Left cardiac atrium (tissue), 4 donors: Measurements from ENCODE around the gene IRX2. TPM values are rescaled to one million over a fixed set of nuclear protein-coding genes. Genes with fewer than 3 reads are reported as not detected.

Experiments used
- ATAC-seq, 2 donors: fragments of 200-7000 bp; cut with Tn5 transposase; one replicate each; pipeline ENCODE4 v1.9.1; 2020; ENCODE audit warnings: mild to moderate bottlenecking in 2 of 2, moderate library complexity in 2 of 2
- DNase-seq: peaks from one replicate; pipeline ENCODE4 v3.0.0-alpha.2; 2020
- intact Hi-C, 2 donors: fragments of 100-400 bp; cut with DNase I; formaldehyde crosslinking; loops; one replicate each; pipeline versions ENCODE4 v1.14.1 to v1.15.1; 2022 to 2023
- long read RNA-seq: library from polyadenylated mRNA; unstranded; transcript quantifications from one replicate; pipeline ENCODE4 v2.0.0, GENCODE V29; 2021
- total RNA-seq, 2 donors: library from RNA; stranded (reverse); fragmentation: NEBNext Ultra II Directional; extraction: Animal tissue kit (Norgen Biotek cat#: 25700); gene quantifications; one replicate each; pipeline ENCODE4 v1.2.1, GENCODE V29; 2021
- donor health status: DM: no; HTN: yes; CAD: no.
- donor health status: DM: no; HTN: yes; CAD: no; lungs with severe emphysema.
- donor health status: DM: yes; HTN: yes; CAD: no.
- donor health status: Dilated cardiomyopathy.

IRX2 gene
- 1 to 10 TPM in 1 of 2 donors, under 1 TPM in 1; 0.27 to 1.0 TPM for total RNA-seq
- long read RNA-seq, result 0 reads

GRCh38 chr5:2751592-2752021 lies at the start of gene IRX2:
TSS of gene IRX2 (minus strand) at chr5:2751677. CDS start at chr5:2751413, 264 bp downstream.
- DNase-seq (peak; percentile 78), ATAC-seq (peak; percentile 79 to 93)
- intact Hi-C loops, result no loop called here

- DNase-seq (no peak), ATAC-seq (no peak)
- intact Hi-C loops, result no loop called here
These were observed 48.6 kb upstream of the IRX2 start for GRCh38 chr5:2800035-2800434.

- no peak for DNase-seq
- no peak for ATAC-seq
- intact Hi-C loops, result no loop called here
These were observed 46.5 kb upstream of the IRX2 start for GRCh38 chr5:2797981-2798380.

GRCh38 chr5:2797160-2797559 lies 45.7 kb upstream of the IRX2 start:
- DNase-seq (no peak), ATAC-seq (no peak)
- intact Hi-C loops, result no loop called here

- DNase-seq, result no peak
- intact Hi-C loops, result no loop called here
- ATAC-seq, result no peak
These were observed 31.7 kb upstream of the IRX2 start for GRCh38 chr5:2783223-2783622.

- intact Hi-C loops, result no loop called here
- DNase-seq (no peak), ATAC-seq (no peak)
These were observed 31.2 kb upstream of the IRX2 start for GRCh38 chr5:2782658-2783057.

GRCh38 chr5:2780421-2781171 lies 29.1 kb upstream of the IRX2 start:
- ATAC-seq (no peak), DNase-seq (no peak)
- intact Hi-C loops, result no loop called here

GRCh38 chr5:2779459-2779858 lies 28.0 kb upstream of the IRX2 start:
- no peak for ATAC-seq
- intact Hi-C loops, result no loop called here
- DNase-seq, result no peak

- ATAC-seq, result no peak
- intact Hi-C loops, result no loop called here
- DNase-seq, result no peak
These were observed 25.1 kb upstream of the IRX2 start for GRCh38 chr5:2776337-2777302.

- DNase-seq (no peak), ATAC-seq (no peak)
- intact Hi-C loops, result no loop called here
These were observed 21.9 kb upstream of the IRX2 start for GRCh38 chr5:2773327-2773726.

GRCh38 chr5:2767089-2767488 lies 15.6 kb upstream of the IRX2 start:
- no peak for DNase-seq
- intact Hi-C loops, result no loop called here
- no peak for ATAC-seq

- intact Hi-C loops, result no loop called here
- DNase-seq (no peak), ATAC-seq (no peak)
These were observed 13.1 kb upstream of the IRX2 start for GRCh38 chr5:2764581-2764980.

GRCh38 chr5:2763533-2763794 lies 12.0 kb upstream of the IRX2 start:
- DNase-seq (no peak), ATAC-seq (no peak)
- intact Hi-C loops, result no loop called here

GRCh38 chr5:2762744-2763532 lies 11.5 kb upstream of the IRX2 start:
- DNase-seq, result no peak
- no peak for ATAC-seq
- intact Hi-C loops, result no loop called here

GRCh38 chr5:2761921-2762488 lies 10.5 kb upstream of the IRX2 start:
- intact Hi-C loops, result no loop called here
- no peak for ATAC-seq
- DNase-seq, result no peak

- no peak for DNase-seq
- no peak for ATAC-seq
- intact Hi-C loops, result no loop called here
These were observed 8.4 kb upstream of the IRX2 start for GRCh38 chr5:2759696-2760461.

- no peak for ATAC-seq
- intact Hi-C loops, result no loop called here
- DNase-seq, result no peak
These were observed 7.6 kb upstream of the IRX2 start for GRCh38 chr5:2759091-2759490.

- ATAC-seq, result no peak
- intact Hi-C loops, result no loop called here
- no peak for DNase-seq
These were observed 7.2 kb upstream of the IRX2 start for GRCh38 chr5:2758632-2759031.
